Heart left ventricle (tissue), 16 donors: ENCODE results near the gene MORN5. TPM values are rescaled to one million over a fixed set of nuclear protein-coding genes. Genes with fewer than 3 reads are reported as not detected.
A peak's percentile ranks its signal among the peaks of the same experiment; 100 is the strongest.

Source experiments
- ATAC-seq, 4 donors: fragments of 200-7000 bp; cut with Tn5 transposase; one replicate each; pipeline ENCODE4 v1.9.1; 2020 to 2022; ENCODE audit warnings: moderate library complexity in 4 of 4, mild to moderate bottlenecking in 3 of 4, moderate number of reproducible peaks in 1 of 4
- DNase-seq, 5 donors: peaks; one replicate each; pipeline ENCODE4 v3.0.0-alpha.2; 2020
- H3K27ac ChIP-seq, 12 donors: fragments of 200-600 bp; sonication (generic) in 4 of 12; one replicate each; pipeline versions ENCODE4 v1.5.0 to v1.8.0; 2016 to 2022; ENCODE audit warnings: mild to moderate bottlenecking in 2 of 12
- H3K27me3 ChIP-seq, 9 donors: fragments of 200-600 bp; sonication (generic) in 2 of 9; one replicate each; pipeline versions ENCODE4 v1.5.1 to v1.8.0; 2016 to 2022; ENCODE audit warnings: mild to moderate bottlenecking in 3 of 9
- H3K36me3 ChIP-seq, 9 donors: fragments of 200-600 bp; sonication (generic) in 2 of 9; one replicate each; pipeline versions ENCODE4 v1.5.0 to v1.8.0; 2018 to 2022; ENCODE audit warnings: mild to moderate bottlenecking in 2 of 9
- H3K4me1 ChIP-seq, 12 donors: fragments of 200-600 bp; sonication (generic) in 4 of 12; one replicate each; pipeline versions ENCODE4 v1.5.0 to v1.8.0; 2016 to 2022; ENCODE audit warnings: mild to moderate bottlenecking in 3 of 12
- H3K4me3 ChIP-seq, 12 donors: fragments of 200-600 bp; sonication (generic) in 4 of 12; one replicate each; pipeline versions ENCODE4 v1.5.0 to v1.8.0; 2017 to 2022; ENCODE audit warnings: mild to moderate bottlenecking in 9 of 12, moderate library complexity in 4 of 12
- H3K9me3 ChIP-seq, 12 donors: fragments of 200-600 bp; sonication (generic) in 4 of 12; one replicate each; pipeline versions ENCODE4 v1.5.0 to v1.8.0; 2016 to 2022; ENCODE audit warnings: mild to moderate bottlenecking in 1 of 12
- CTCF ChIP-seq, 12 donors: fragments of 200-600 bp; sonication (generic) in 4 of 12; IDR thresholded peaks; one replicate each; pipeline versions ENCODE4 v1.5.0 to v1.8.0; 2018 to 2022; ENCODE audit warnings: antibody characterized with exemption in 12 of 12, mild to moderate bottlenecking in 5 of 12
- POLR2A ChIP-seq, 2 donors: fragments of 450-650 bp; IDR thresholded peaks; one replicate each; pipeline ENCODE4 v1.6.1; 2017; ENCODE audit warnings: antibody characterized with exemption in 2 of 2, mild to moderate bottlenecking in 2 of 2, moderate library complexity in 2 of 2
- WGBS, 4 donors: extraction: QIAGEN DNeasy Blood & Tissue Kit in 2 of 4; methylation state at CpG; one replicate each; pipeline versions ENCODE4 v1.1.5 to v1.1.7; 2013 to 2018; 5-methylcytosine and 5-hydroxymethylcytosine counted together
- intact Hi-C, 10 donors: fragments of 100-400 bp; cut with DNase I; formaldehyde crosslinking; loops; one replicate each; pipeline versions ENCODE4 v1.11.1 to v1.14.2; 2022
- polyA plus RNA-seq, 2 donors: library from polyadenylated mRNA; stranded (reverse); fragments of 200-250 nt; gene quantifications; one replicate each; pipeline ENCODE4 v1.2.3, GENCODE V29; 2013
- total RNA-seq, 9 donors: library from RNA; depleted of rRNA in 2 of 9; stranded (reverse); fragments of >200 nt in 2 of 9; fragmentation: NEBNext Ultra II Directional in 3 of 9; extraction: Animal tissue kit (Norgen Biotek cat#: 25700) in 3 of 9; gene quantifications; one replicate each; pipeline versions ENCODE4 v1.1.0 to v1.2.4, GENCODE V29; 2016 to 2023
- donor health status: ischemic (EF 13 %, LVEDD 7.1; RV severe dilation, severe dysfunction).
- donor health status: healthy with polysubstance abuse.
- donor health status: DM: no; HTN: yes; CAD: no.
- donor health status: DM: no; HTN: no; CAD: no.
- donor health status: ischemic (EF 25% LVEDD 6.9; RV normal size, moderate dysfunction).
- donor health status: ischemic (EF 25% LVEDD 5.7; RV mildly dilated, moderate dysfunction).
- donor health status: healthy.
- donor health status: DM: yes; HTN: yes; CAD: no.
- donor health status: ischemic (EF 35%, LVEDD 5.7; RV mildly dilated, moderate dysfunction).
- donor health status: nonischemic (EF 11% LVEDD 7.7; RV severe dilation, severe dysfunction).
- donor health status: DM: yes; HTN: yes; CAD: no.
- donor health status: PGD.
- donor health status: ischemic (EF 29% LVEDD 5.4; RV normal size, mild dysfunction).
- donor health status: nonischemic (EF 23%, LVEDD 6.1; RV moderate dilation, normal function).

MORN5 gene
- total and polyA plus RNA-seq, 11 donors: not detected

- Histone ChIP-seq H3K27ac (no peak overlapping the region), H3K9me3 (no peaks in the 10 kb centered on the region), H3K4me3 (no peak overlapping the region), H3K27me3 (peaks cover 0 to 26% (median 0%) of the 10 kb centered on the region in 9 donors), H3K36me3 (no peaks in the 10 kb centered on the region), H3K4me1 (peaks cover 6 to 77% (median 46%) of the 10 kb centered on the region in 12 donors)
- 95 to 97% (median 96%) methylated on average over 2 of the region's 2 CpGs for WGBS, 4 donors
- no peak for ATAC-seq
- TF ChIP-seq POLR2A (IDR thresholded peaks at IDR 0.05) (no peak), CTCF (IDR thresholded peaks at IDR 0.05) (no peak)
- no peak for DNase-seq
- intact Hi-C loops: loop anchor here in 9 of 10 donors (5.0 to 10.0 kb wide), 9 partner anchors 92 to 685 kb away; partner anchors contain the start of genes LHX6 (in 1 of the 9), MRRF (in 1 of the 9), OR1K1 (in 1 of the 9) and RBM18 (in 1 of the 9)
These were observed 29.7 kb upstream of the MORN5 start for GRCh38 chr9:122129969-122130368.

- no peak for DNase-seq
- TF ChIP-seq POLR2A (IDR thresholded peaks at IDR 0.05): no peak
- no peak for TF ChIP-seq CTCF (IDR thresholded peaks at IDR 0.05)
These were observed 28.9 kb upstream of the MORN5 start for GRCh38 chr9:122130837-122131236.

GRCh38 chr9:122131401-122132001 lies 28.2 kb upstream of the MORN5 start:
- Histone ChIP-seq H3K4me3 (no peak overlapping the region), H3K27me3 (peaks cover 0 to 13% (median 0%) of the 10 kb centered on the region in 9 donors), H3K9me3 (no peaks in the 10 kb centered on the region), H3K4me1 (peaks cover 0 to 66% (median 37%) of the 10 kb centered on the region in 12 donors), H3K27ac (peak overlapping the region in 1 of 12 donors; percentile 10), H3K36me3 (no peaks in the 10 kb centered on the region)
- 23 to 44% (median 31%) methylated on average over 13 to 21 of the region's 21 CpGs for WGBS, 4 donors
- no peak for TF ChIP-seq CTCF (IDR thresholded peaks at IDR 0.05)
- TF ChIP-seq POLR2A (IDR thresholded peaks at IDR 0.05): no peak
- peak in 4 of 5 donors; percentile 51 to 68 (median 53) for DNase-seq
- peak; percentile 62 to 77 (median 68) for ATAC-seq
- intact Hi-C loops: loop anchor here in 1 of 10 donors (10.0 kb wide), 1 partner anchor 123 kb away; no protein-coding TSS in a partner anchor

More at GRCh38 chr9:122130837-122131236, 28.9 kb upstream of the MORN5 start:
- no peak overlapping the region for H3K4me3 ChIP-seq
- H3K4me1 ChIP-seq: peaks cover 1 to 73% (median 41%) of the 10 kb centered on the region in 12 donors
- H3K9me3 ChIP-seq: no peaks in the 10 kb centered on the region
- peaks cover 0 to 20% (median 0%) of the 10 kb centered on the region in 9 donors for H3K27me3 ChIP-seq
- no peaks in the 10 kb centered on the region for H3K36me3 ChIP-seq
- intact Hi-C loops: loop anchor here in 1 of 10 donors (10.0 kb wide), 1 partner anchor 124 kb away; no protein-coding TSS in a partner anchor
- no peak for ATAC-seq
- WGBS, 4 donors: 76 to 83% (median 79%) methylated on average over 4 of the region's 4 CpGs
- H3K27ac ChIP-seq: no peak overlapping the region

GRCh38 chr9:122132539-122132938 lies 27.2 kb upstream of the MORN5 start:
- ATAC-seq (no peak), DNase-seq (no peak)
- Histone ChIP-seq H3K27me3 (peaks cover 0 to 5% (median 0%) of the 10 kb centered on the region in 9 donors), H3K4me1 (peaks cover 0 to 61% (median 35%) of the 10 kb centered on the region in 12 donors), H3K27ac (no peak overlapping the region), H3K9me3 (no peaks in the 10 kb centered on the region), H3K36me3 (no peaks in the 10 kb centered on the region), H3K4me3 (no peak overlapping the region)
- 86 to 97% (median 92%) methylated on average over 3 to 4 of the region's 4 CpGs for WGBS, 4 donors
- TF ChIP-seq CTCF (IDR thresholded peaks at IDR 0.05) (no peak), POLR2A (IDR thresholded peaks at IDR 0.05) (no peak)
- intact Hi-C loops: loop anchor here in 1 of 10 donors (10.0 kb wide), 1 partner anchor 122 kb away; no protein-coding TSS in a partner anchor
